HEK293 (cell line): Measurements from ENCODE around the gene DYNC1I1.

ENCODE experiments used
- CTCF ChIA-PET: fragments of 350-600 bp; formaldehyde crosslinking; extraction: SDS; loops from one replicate; lab custom pipeline; 2021; ENCODE audit warnings: antibody characterized with exemption; lab: Yijun Ruan, JAX
- POLR2A ChIA-PET: fragments of 300-600 bp; formaldehyde crosslinking; extraction: SDS; loops from one replicate; lab custom pipeline; 2020; ENCODE audit warnings: antibody characterized with exemption, inconsistent platforms; lab: Yijun Ruan, JAX
- H3K27ac ChIP-seq: fragments of 200-500 bp; sonication (Bioruptor generic); 2 replicates; pipeline ENCODE4 v1.5.1; 2014; ENCODE audit warnings: low read depth, low read length, control low read depth, inconsistent platforms; ENCODE audit errors: extremely low read depth
- H3K36me3 ChIP-seq, 2 experiments: fragments of 200-500 bp in 1 of 2; sonication (Bioruptor generic) in 1 of 2; 1 replicate in 1 of 2; 2 replicates in 1 of 2; pipeline ENCODE4 v1.5.1; 2014 to 2017; ENCODE audit warnings: inconsistent platforms in 2 of 2, low read length in 2 of 2; ENCODE audit not compliant: control insufficient read depth in 2 of 2, insufficient read depth in 1 of 2
- H3K4me1 ChIP-seq: fragments of 200-500 bp; sonication (Bioruptor generic); 2 replicates; pipeline ENCODE4 v1.5.1; 2014; ENCODE audit warnings: mild to moderate bottlenecking, low read length, inconsistent platforms; ENCODE audit not compliant: control insufficient read depth, insufficient read depth
- H3K4me3 ChIP-seq: 2 replicates; pipeline ENCODE4 v1.5.1; 2011; ENCODE audit warnings: low read depth, mild to moderate bottlenecking, control low read depth, low read length, moderate library complexity
- H3K9me3 ChIP-seq: fragments of 200-500 bp; sonication (Bioruptor generic); 2 replicates; pipeline ENCODE4 v1.5.1; 2014; ENCODE audit warnings: low read depth, low read length, inconsistent platforms; ENCODE audit not compliant: control insufficient read depth, insufficient read depth
- HOXA7 ChIP-seq: sonication (generic); formaldehyde crosslinking; IDR thresholded peaks from 2 replicates; pipeline ENCODE4 v1.8.1; 2022; ENCODE audit warnings: missing genetic modification reagents, borderline replicate concordance
- KLF16 ChIP-seq: fragments of 450-650 bp; formaldehyde crosslinking; IDR thresholded peaks from 2 replicates; pipeline ENCODE4 v1.5.1; 2017; ENCODE audit warnings: missing biosample characterization, missing genetic modification characterization
- PRDM1 ChIP-seq: fragments of 450-650 bp; formaldehyde crosslinking; IDR thresholded peaks from 2 replicates; pipeline ENCODE4; 2016; ENCODE audit warnings: missing biosample characterization, missing genetic modification characterization
- ZNF274 ChIP-seq, 2 experiments: fragments of 200-500 bp in 1 of 2; fragments of 450-650 bp in 1 of 2; sonication (Bioruptor generic) in 1 of 2; formaldehyde crosslinking in 1 of 2; IDR thresholded peaks; 2 replicates each; pipeline versions ENCODE4 v1.5.1 to v1.6.1; 2014 to 2016; ENCODE audit warnings: borderline replicate concordance in 1 of 2, inconsistent platforms in 1 of 2, low read length in 1 of 2, missing biosample characterization in 1 of 2, missing genetic modification characterization in 1 of 2
- ZNF341 ChIP-seq: fragments of 450-650 bp; formaldehyde crosslinking; IDR thresholded peaks from 2 replicates; pipeline ENCODE4; 2016; ENCODE audit warnings: low read depth, missing biosample characterization, missing genetic modification characterization
- ZNF416 ChIP-seq: fragments of 450-650 bp; formaldehyde crosslinking; IDR thresholded peaks from 2 replicates; pipeline ENCODE4 v1.5.1; 2016; ENCODE audit warnings: missing biosample characterization, missing genetic modification characterization
- ZNF514 ChIP-seq: fragments of 450-650 bp; formaldehyde crosslinking; IDR thresholded peaks from 2 replicates; pipeline ENCODE4 v1.5.1; 2016; ENCODE audit warnings: missing biosample characterization, missing genetic modification characterization
- ZNF521 ChIP-seq: fragments of 450-650 bp; formaldehyde crosslinking; IDR thresholded peaks from 2 replicates; pipeline ENCODE4 v1.5.1; 2017; ENCODE audit warnings: missing biosample characterization, mild to moderate bottlenecking, missing genetic modification characterization
- ZNF785 ChIP-seq: fragments of 450-650 bp; formaldehyde crosslinking; IDR thresholded peaks from 2 replicates; pipeline ENCODE4 v1.5.1; 2016; ENCODE audit warnings: missing biosample characterization, missing genetic modification characterization
- TF ChIP-seq, protein P1 (sequence below): fragments of 450-650 bp; formaldehyde crosslinking; IDR thresholded peaks from 2 replicates; pipeline ENCODE4 v1.5.1; 2017; ENCODE audit warnings: missing biosample characterization, missing genetic modification characterization
- TF ChIP-seq, protein P2 (sequence below): fragments of 450-650 bp; formaldehyde crosslinking; IDR thresholded peaks from 2 replicates; pipeline ENCODE4 v1.5.1; 2016; ENCODE audit warnings: missing biosample characterization, missing genetic modification characterization, borderline replicate concordance
- TF ChIP-seq, protein P3 (sequence below): fragments of 450-650 bp; formaldehyde crosslinking; IDR thresholded peaks from 2 replicates; pipeline ENCODE4 v1.5.1; 2016; ENCODE audit warnings: missing biosample characterization, missing genetic modification characterization
- TF ChIP-seq, protein P4 (sequence below): fragments of 450-650 bp; formaldehyde crosslinking; IDR thresholded peaks from 2 replicates; pipeline ENCODE4 v1.5.1; 2016; ENCODE audit warnings: missing biosample characterization, missing genetic modification characterization
- TF ChIP-seq, protein P5 (sequence below): fragments of 450-650 bp; formaldehyde crosslinking; IDR thresholded peaks from 2 replicates; pipeline ENCODE4 v1.5.1; 2016; ENCODE audit warnings: missing biosample characterization, missing genetic modification characterization
- TF ChIP-seq, protein P6 (sequence below): fragments of 450-650 bp; formaldehyde crosslinking; IDR thresholded peaks from 2 replicates; pipeline ENCODE4 v1.5.0; 2017; ENCODE audit warnings: missing biosample characterization, missing genetic modification characterization, borderline replicate concordance

DYNC1I1 gene

DNA sequence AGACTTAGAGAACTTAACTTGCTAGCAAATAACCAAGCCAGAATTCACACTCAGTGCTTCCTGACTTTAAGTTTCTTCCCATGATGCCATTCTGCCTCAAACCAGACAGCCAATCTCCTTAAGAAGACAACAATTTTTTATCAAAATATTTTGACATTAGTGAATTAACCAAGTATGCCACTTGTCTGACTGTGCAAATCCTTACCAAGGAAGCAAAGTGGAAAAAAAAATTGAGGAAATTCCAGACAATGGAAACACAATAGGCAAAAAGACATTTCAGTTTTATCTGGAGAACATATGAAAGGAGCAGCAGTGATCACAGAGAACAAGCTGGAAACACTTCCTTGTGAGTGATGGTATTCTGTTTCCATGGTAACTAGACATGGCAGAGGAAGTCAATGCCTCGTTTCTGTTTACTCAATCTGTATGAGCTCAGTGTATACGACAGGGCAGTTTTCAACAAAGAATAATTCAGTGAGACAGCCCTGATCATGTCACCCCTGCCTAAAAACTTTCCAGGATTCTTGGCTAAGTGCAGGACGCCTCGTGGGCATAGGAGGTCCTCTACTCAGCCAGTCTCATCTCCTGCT lies 114.2 kb downstream of the DYNC1I1 start:
- H3K9me3 ChIP-seq = no peaks in the 10 kb centered on the region
- ChIA-PET POLR2A (no interaction called here), CTCF (interaction anchor here (0.6 to 1.1 kb wide), 2 partner anchors 15 to 365 kb away, joined by 3 to 4 read pairs; no protein-coding TSS in a partner anchor)
- H3K36me3 ChIP-seq = no peaks in the 10 kb centered on the region
- H3K4me3 ChIP-seq = no peak overlapping the region
- peaks cover 4% of the 10 kb centered on the region; the same call in 1 of the 2 replicates for H3K4me1 ChIP-seq
- no peak for TF ChIP-seq ZNF514
- no peak for TF ChIP-seq ZNF785
- TF ChIP-seq KLF16 (tag by site-specific recombination) = no peak
- TF ChIP-seq, protein P1, sequence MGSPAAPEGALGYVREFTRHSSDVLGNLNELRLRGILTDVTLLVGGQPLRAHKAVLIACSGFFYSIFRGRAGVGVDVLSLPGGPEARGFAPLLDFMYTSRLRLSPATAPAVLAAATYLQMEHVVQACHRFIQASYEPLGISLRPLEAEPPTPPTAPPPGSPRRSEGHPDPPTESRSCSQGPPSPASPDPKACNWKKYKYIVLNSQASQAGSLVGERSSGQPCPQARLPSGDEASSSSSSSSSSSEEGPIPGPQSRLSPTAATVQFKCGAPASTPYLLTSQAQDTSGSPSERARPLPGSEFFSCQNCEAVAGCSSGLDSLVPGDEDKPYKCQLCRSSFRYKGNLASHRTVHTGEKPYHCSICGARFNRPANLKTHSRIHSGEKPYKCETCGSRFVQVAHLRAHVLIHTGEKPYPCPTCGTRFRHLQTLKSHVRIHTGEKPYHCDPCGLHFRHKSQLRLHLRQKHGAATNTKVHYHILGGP = no peak
- no peak for TF ChIP-seq PRDM1 (tag by site-specific recombination)
- TF ChIP-seq ZNF521 = no peak
- TF ChIP-seq ZNF274 (IDR thresholded peaks at IDR 0.05; ENCODE audit: low read length) = no peak
- TF ChIP-seq ZNF274 (tag by site-specific recombination; IDR thresholded peaks at IDR 0.05; ENCODE audit: borderline replicate concordance) = no peak
- TF ChIP-seq, protein P2, sequence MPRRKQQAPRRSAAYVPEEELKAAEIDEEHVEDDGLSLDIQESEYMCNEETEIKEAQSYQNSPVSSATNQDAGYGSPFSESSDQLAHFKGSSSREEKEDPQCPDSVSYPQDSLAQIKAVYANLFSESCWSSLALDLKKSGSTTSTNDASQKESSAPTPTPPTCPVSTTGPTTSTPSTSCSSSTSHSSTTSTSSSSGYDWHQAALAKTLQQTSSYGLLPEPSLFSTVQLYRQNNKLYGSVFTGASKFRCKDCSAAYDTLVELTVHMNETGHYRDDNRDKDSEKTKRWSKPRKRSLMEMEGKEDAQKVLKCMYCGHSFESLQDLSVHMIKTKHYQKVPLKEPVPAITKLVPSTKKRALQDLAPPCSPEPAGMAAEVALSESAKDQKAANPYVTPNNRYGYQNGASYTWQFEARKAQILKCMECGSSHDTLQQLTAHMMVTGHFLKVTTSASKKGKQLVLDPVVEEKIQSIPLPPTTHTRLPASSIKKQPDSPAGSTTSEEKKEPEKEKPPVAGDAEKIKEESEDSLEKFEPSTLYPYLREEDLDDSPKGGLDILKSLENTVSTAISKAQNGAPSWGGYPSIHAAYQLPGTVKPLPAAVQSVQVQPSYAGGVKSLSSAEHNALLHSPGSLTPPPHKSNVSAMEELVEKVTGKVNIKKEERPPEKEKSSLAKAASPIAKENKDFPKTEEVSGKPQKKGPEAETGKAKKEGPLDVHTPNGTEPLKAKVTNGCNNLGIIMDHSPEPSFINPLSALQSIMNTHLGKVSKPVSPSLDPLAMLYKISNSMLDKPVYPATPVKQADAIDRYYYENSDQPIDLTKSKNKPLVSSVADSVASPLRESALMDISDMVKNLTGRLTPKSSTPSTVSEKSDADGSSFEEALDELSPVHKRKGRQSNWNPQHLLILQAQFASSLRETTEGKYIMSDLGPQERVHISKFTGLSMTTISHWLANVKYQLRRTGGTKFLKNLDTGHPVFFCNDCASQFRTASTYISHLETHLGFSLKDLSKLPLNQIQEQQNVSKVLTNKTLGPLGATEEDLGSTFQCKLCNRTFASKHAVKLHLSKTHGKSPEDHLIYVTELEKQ (tag by site-specific recombination) = no peak
- TF ChIP-seq ZNF341 (tag by site-specific recombination) = no peak
- TF ChIP-seq, protein P3, sequence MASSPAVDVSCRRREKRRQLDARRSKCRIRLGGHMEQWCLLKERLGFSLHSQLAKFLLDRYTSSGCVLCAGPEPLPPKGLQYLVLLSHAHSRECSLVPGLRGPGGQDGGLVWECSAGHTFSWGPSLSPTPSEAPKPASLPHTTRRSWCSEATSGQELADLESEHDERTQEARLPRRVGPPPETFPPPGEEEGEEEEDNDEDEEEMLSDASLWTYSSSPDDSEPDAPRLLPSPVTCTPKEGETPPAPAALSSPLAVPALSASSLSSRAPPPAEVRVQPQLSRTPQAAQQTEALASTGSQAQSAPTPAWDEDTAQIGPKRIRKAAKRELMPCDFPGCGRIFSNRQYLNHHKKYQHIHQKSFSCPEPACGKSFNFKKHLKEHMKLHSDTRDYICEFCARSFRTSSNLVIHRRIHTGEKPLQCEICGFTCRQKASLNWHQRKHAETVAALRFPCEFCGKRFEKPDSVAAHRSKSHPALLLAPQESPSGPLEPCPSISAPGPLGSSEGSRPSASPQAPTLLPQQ (tag by site-specific recombination) = no peak
- TF ChIP-seq, protein P4, sequence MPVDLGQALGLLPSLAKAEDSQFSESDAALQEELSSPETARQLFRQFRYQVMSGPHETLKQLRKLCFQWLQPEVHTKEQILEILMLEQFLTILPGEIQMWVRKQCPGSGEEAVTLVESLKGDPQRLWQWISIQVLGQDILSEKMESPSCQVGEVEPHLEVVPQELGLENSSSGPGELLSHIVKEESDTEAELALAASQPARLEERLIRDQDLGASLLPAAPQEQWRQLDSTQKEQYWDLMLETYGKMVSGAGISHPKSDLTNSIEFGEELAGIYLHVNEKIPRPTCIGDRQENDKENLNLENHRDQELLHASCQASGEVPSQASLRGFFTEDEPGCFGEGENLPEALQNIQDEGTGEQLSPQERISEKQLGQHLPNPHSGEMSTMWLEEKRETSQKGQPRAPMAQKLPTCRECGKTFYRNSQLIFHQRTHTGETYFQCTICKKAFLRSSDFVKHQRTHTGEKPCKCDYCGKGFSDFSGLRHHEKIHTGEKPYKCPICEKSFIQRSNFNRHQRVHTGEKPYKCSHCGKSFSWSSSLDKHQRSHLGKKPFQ (tag by site-specific recombination) = no peak
- TF ChIP-seq, protein P5, sequence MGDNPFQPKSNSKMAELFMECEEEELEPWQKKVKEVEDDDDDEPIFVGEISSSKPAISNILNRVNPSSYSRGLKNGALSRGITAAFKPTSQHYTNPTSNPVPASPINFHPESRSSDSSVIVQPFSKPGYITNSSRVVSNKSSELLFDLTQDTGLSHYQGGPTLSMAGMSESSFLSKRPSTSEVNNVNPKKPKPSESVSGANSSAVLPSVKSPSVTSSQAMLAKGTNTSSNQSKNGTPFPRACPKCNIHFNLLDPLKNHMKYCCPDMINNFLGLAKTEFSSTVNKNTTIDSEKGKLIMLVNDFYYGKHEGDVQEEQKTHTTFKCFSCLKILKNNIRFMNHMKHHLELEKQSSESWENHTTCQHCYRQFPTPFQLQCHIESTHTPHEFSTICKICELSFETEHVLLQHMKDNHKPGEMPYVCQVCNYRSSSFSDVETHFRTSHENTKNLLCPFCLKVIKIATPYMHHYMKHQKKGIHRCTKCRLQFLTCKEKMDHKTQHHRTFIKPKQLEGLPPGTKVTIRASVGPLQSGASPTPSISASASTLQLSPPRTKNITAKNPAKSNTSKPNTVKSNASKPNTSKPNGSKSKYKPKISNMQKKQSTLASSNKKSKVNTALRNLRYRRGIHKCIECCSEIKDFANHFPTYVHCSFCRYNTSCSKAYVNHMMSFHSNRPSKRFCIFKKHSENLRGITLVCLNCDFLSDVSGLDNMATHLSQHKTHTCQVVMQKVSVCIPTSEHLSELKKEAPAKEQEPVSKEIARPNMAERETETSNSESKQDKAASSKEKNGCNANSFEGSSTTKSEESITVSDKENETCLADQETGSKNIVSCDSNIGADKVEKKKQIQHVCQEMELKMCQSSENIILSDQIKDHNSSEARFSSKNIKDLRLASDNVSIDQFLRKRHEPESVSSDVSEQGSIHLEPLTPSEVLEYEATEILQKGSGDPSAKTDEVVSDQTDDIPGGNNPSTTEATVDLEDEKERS (tag by site-specific recombination) = no peak
- no peak for TF ChIP-seq HOXA7 (CRISPR knock-in tag)
- TF ChIP-seq, protein P6, sequence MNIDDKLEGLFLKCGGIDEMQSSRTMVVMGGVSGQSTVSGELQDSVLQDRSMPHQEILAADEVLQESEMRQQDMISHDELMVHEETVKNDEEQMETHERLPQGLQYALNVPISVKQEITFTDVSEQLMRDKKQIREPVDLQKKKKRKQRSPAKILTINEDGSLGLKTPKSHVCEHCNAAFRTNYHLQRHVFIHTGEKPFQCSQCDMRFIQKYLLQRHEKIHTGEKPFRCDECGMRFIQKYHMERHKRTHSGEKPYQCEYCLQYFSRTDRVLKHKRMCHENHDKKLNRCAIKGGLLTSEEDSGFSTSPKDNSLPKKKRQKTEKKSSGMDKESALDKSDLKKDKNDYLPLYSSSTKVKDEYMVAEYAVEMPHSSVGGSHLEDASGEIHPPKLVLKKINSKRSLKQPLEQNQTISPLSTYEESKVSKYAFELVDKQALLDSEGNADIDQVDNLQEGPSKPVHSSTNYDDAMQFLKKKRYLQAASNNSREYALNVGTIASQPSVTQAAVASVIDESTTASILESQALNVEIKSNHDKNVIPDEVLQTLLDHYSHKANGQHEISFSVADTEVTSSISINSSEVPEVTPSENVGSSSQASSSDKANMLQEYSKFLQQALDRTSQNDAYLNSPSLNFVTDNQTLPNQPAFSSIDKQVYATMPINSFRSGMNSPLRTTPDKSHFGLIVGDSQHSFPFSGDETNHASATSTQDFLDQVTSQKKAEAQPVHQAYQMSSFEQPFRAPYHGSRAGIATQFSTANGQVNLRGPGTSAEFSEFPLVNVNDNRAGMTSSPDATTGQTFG (tag by site-specific recombination) = no peak
- no peak for TF ChIP-seq ZNF416 (tag by site-specific recombination)
- H3K27ac ChIP-seq = no peak overlapping the region
